HT1080 (cell line): ENCODE measurements around the gene BPIFB2. TPM values are rescaled to one million over a fixed set of nuclear protein-coding genes. Genes with fewer than 3 reads are reported as not detected.
A peak's percentile ranks its signal among the peaks of the same experiment; 100 is the strongest.

Experiments used
- DNase-seq: peaks from one replicate; pipeline ENCODE4 v3.0.0-alpha.2; 2015; ENCODE audit warnings: low read depth
- total RNA-seq: library from RNA; depleted of rRNA; stranded (reverse); fragments of >200 nt; shearing (Covaris generic); gene quantifications from 2 replicates; pipeline ENCODE4 v1.2.3, GENCODE V29; 2014

BPIFB2 gene
- total RNA-seq, 1 experiment from 2014 or later: not detected

DNA sequence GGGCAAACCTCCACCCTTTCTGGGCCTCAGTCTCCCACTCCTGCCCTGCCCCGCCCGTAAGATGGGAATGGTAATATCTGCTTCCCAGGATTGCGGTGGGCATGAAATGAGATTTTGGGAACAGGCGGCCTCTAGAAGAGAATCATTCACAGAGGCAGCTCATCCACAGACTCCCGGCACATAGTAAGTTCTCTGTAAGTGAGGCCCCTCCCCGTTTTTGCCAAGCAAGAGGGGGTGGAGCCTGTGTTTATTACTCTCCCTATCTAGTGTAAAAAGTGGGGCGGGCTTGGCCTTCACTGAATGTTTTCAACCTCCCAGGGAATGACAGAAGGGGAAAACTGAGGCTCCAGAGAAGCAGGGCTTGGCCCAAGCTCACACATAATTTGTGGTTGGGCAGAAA is 23.3 kb upstream of the BPIFB2 start:
- DNase-seq: no peak

DNA sequence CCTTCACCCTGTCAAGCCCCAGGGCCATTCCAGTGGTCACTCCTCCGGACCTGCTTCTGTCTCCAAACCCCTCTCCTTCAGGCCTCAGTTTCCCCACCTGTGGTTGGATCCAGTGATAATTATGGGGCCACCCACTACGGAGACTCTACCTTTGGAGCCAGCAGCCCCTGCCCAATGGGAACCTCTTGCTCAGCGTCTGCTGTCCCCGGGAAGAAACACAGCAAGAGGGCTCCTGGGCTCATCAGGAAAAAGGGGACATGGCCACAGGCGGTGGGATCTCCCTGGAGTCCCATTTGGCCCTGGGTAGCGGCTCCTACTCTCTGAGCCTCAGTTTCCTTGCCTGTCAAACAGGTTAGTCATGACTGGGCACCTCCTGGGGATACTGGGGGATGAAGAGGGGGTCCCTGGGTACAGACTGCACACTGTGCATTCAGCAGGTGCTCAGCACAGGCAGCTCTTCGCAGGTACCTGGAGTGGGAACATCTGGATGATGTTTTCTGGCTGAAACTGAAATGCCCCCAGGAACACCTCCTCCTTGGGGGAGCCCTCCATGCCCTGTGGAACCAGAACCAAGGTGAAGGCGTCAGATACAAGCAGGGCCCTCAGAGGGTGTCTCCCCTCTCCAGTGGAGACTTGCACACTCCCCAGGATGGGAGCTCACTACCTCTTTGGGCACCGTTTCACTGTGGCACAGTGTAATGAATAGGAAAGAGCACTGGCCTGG is 22.7 kb upstream of the BPIFB2 start:
- no peak for DNase-seq

DNA sequence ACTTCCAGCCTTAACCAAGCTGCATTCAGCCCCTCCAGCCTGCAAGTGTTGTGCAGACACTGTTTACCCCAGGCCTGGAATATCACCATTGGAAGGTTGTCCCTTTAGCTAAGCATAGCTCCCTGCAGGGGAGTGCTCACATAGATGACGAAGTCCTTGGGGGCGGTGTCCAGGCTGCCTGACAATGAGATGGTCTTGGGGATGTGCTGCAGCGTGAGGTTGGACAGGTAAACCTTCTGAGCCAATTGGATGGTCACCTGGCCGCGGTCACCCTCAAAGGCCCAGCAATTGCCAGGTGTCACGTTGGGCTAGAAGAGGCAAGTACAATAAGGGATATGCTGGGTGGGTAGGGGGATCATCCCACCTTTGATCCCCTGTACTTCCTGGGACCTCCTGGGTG is 21.9 kb upstream of the BPIFB2 start:
- no peak for DNase-seq

DNA sequence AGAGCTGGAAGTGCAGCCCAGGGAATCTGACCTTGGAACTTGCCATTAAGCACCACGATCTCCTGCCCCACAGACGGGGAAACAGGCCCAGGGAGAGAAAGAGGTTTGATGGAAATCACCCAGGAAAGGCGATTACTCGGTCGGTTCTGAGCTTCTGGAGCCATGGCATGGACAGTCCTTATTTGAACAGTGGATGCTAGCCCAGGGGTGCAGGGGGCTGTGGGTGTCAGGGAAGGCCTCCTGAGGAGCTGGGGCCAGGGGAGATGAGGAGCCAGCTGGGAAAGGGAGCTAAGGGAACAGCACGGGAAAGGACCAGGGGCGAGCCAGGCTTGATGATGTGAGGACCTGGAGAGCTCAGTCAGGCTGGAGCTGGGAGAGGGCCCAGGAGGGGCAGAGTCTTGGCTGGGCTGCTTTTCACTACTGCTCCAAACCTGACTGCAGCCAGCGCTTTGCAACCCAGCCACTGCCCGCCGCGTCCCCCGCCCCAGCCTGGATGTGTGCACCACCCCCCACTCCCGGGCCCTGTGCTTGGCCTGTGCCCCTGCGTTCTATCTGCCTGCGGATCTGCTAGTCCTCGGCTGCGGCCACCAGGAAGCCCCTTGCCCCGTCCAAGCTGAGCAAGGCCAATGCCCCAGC is 21.1 kb upstream of the BPIFB2 start:
- DNase-seq: no peak

DNA sequence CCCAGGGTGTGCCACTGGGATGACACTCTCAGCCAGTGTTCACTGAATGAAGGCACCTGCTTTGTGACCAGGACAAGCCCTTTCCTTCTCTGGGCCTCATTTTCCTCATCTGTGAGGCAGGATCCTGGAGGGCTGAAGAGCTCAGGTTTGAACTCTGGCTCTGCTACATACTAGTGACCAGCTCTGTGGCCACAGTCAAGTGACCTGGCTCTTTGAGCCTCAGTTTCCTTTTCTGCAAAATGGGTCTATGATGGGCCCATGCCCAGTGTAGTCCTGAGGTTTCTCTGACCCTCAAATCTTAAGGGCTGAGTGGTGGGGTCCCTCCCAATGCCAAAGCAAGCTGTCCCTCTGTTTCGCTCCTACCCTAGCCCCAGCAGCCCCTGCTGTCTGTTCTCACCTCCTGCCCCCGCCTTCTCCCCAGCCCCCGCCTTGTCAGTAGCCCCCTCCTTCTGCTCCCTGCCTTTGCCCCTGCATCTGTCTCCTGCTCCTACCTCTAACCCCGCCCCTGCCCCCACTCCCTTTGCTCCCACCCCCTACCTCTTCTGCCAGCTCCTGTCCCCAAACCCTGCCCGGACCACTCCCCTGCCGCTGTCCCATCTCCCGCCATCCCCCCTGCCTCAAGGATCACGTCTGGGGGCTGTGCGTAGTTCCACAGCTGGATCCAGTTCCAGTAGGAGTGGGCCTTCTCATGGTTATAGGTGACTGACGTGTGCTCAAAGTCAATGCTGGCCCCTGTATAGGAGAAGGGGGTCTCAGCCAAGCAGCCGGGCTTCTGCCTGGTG is 20.3 kb upstream of the BPIFB2 start:
- DNase-seq: no peak

DNA sequence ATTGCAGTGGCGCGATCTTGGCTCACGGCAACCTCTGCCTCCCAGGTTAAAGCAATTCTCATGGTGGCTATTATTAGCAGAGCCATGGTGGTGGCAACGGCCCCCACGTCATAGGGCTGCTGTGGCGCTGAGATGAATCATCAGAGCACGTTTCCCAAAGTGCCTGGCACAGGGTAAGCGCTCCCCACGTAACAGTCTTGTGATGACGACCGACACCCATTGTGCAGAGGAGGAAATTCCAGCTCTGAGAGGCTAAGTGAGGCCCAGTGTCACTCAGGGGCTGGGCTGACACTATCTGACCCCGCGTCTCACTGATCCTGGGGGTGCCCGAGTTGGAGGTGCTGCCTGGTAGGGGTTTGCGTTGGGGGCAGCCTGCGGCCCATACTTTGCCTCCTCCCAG is 19.5 kb upstream of the BPIFB2 start:
- DNase-seq: peak; percentile 13

DNA sequence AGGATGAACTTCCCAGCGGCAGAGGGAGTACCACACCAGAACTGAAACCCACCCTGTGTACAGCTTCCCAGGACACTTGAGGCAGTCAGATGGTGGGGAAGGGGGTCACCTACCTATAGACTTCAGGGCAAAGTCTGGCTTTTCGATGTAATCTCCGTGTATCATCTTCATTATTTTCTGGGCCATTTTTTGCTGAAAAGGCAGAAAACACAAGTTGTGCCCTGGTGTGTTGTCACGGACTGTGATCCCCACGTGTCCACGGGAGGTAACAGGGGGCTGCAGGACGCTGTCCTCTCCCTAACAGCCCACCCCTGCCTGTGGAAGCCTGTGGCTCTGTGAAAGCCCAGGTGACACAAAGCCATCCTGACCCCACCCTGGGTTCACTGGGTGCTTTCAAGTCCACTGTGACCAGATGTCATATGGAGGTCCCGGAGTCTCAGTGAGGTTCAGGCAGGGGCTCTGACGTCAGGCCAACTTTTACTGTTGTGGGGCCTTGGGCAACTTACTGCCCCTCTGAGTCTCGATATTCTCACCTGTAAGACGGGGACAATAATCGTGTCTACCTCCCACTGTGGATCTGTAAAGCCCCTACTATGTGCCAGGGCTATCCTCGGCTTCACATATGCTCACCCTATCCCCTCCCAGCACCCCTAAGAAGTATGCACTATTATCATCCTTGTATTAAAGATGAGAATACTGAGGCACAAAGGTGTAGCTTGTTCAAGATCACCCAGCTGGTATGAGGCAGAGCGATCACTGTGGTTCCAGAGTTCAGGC is 17.8 kb upstream of the BPIFB2 start:
- DNase-seq: no peak

DNA sequence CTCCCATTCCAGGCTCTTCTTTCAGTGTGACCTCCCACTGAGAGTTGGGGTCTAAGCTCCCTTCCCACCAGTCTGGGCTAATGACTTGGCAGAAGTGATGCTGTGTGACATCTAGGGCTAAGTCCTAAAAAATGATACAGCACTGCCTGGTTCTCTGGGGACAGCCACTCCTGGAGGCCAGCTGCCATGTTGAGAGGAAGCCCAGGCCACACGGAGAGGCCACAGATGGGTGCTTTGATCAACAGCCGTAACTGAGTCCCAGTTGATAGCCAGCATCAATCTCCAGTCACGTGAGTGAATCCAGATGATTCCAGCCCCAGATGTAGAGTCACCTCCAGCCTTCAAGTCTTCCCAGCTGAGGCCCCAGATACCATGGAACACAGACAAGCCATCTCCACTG is 17.1 kb upstream of the BPIFB2 start:
- no peak for DNase-seq

DNA sequence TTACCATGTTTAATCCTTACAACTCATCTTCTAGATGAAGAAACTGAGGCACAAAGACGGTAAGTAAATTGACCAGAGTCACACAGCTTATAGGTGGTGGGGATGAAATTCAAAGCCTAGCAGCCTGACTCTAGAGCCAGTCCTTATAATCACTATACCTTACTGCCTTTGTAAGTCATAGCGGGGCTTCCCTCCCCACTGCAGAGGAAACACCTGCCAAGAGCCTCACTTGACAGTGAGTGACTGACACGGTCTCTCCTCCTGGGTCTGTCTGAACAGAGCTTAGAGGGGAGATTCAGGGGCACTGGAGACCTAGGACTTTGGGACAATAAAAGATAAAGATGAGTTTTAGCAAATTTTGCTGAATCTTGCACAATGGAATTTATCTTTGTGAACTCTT is 16.1 kb upstream of the BPIFB2 start:
- no peak for DNase-seq

DNA sequence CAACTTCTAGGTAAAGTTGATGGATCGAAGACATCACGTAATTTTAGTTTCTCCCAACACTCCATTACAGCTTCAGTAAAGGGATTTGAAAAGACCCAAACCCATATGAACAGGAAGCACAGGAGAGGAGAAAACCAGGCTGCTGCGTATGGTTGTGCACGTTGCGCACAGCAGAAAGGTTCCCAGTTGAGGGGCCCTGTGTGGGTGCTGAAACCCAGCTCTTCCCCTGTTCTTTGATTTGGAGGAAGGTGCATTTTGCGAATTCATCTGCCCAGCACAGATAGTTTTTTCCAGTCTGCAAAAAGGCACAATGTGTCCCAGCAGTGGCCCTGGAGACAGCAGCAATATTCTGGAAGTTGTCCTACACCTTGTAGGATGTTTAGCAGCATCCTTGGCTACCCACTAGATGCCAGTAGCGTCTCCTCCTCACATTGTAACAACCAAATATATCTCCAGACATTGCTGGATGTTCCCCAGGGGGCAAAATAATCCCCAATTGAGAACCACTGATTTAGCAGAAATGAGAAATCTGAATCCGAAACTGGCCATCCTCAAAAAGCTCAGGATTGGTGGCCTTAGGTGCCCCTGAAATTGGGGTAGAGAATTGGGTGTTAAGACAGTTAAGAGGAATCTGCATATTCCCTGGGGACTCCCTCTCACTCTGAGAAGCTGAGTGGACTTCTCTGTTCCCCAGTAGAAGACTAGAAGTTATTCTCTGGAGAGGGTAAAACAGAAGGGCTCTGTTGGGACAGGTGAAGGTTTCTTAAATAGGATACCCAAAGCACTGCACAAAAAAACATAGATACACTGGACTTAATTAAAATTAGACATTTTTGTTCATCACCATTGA is 15.5 kb upstream of the BPIFB2 start:
- no peak for DNase-seq

DNA sequence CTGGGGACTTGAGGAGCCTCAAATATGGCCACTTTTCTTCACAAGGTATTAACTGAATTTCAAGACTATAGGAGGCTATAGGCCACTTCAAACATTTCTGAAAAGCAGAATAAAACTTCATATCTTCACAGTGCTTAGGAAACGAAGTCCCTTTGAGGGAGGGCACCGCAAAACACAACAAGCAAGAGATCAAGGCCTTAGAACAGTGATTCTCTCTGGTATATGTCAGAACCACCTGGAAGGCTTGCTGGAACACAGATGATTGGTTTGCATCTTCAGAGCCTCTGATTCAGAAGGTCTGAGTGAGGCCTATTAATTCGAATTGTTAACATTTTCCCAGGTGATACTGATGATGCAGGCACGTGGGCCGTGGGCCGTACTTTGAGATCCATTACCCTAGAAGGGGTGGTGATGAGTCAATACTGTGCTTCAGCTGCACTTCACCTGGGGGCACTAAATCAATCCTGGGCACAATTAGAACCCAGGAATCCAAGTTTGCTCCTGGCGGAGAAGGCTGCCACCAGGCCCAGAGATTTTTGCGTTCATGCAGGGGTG is 13.9 kb upstream of the BPIFB2 start:
- no peak for DNase-seq

DNA sequence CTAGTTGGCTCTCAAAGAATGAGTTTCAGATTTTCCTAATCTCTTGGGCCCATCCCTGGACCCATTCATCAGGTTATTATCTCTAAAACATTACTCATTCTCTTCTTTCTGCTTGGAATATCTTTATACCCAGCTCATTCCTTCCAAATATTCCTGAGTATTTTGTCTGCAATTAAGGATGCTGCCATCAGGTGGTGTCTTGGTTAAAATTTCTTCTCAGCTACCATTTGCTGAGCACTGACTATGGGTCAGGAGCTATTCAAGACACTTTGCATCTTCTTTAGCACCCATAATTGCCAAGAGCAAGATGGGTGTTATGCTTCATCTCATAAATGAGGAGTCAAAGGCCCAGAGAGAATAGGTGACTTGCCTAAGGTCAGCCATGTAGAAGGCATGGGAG is 11.7 kb upstream of the BPIFB2 start:
- no peak for DNase-seq

DNA sequence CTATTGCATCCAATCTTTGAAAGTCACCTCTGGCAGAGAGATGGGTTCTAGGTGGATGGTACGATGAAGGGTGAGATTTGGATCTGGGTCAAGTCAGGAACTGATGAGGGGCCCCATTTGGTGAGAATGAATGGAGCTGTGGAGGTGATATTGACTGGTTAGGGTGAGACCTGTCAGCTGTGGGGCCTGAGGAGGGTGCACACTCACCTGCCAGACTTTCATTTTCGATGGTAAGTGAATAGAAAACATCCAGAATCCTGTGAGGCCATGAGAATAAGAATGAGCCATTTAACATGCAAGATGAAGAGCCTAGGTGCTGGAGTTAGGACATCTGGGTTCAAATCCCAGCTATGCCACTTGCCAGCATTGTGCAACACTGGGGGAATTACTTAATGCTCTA is 10.1 kb upstream of the BPIFB2 start:
- no peak for DNase-seq

DNA sequence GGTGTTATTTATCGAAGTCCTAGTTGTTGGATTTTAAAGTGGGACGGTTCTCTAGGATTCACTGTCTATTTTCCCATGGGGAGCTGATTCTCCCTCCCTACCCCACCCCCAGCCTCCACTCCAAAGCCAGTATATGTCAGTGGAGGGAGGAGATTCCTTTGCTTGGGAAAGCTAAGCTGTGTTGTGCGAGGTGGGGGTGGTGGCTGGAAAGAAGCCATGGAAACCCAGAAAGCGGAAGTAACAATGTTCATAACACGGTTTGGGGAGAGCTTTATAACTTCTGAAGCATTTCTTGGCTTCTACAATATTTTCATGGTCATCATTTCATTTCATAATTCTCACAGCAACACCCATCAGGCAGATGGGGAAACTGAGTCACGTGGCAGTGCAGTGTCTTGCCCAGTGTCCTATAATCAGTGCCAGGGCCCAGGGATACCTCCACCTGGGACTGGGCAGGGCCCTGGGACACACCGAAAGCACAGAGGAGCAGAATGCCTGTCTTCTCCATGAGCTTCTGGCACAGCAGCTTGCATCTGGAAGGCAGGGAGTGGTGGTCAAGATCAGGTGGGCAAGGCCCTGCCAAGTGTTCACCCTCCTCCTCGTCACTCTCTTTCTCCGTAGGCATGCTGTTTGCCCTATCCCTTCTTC is 7.8 kb upstream of the BPIFB2 start:
- DNase-seq: no peak

DNA sequence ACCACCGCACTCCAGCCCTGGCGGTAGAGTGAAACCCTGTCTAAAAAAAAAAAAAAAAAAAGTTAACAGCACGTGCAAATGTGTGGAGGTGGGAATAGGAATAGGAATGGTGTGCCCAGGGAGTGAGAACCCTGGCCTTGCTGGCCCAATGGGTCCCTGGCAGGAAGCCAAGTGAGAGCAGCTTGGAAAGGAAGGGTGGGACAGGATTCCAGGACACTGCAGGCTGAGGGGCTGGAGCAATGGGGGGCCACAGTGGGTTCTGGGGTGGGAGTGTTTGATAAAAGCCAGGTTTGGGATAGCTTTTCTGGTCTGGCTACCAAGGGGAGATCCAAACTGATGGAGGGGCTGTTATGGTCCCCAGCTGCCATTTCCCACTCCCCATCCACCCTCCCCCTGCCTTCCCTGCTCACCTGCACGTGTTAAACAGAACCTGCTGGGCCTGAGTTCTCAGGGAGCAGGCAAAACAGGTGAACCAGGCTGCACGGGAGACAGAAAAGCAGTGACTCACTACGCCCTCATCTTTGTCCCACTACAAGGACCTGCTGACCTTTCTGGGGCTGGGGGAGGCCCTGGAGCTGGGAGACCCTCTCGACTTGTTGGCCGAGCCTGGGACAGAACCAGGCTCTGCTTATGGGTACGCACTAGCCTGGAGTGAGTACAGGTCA is 6.6 kb upstream of the BPIFB2 start:
- DNase-seq: no peak

DNA sequence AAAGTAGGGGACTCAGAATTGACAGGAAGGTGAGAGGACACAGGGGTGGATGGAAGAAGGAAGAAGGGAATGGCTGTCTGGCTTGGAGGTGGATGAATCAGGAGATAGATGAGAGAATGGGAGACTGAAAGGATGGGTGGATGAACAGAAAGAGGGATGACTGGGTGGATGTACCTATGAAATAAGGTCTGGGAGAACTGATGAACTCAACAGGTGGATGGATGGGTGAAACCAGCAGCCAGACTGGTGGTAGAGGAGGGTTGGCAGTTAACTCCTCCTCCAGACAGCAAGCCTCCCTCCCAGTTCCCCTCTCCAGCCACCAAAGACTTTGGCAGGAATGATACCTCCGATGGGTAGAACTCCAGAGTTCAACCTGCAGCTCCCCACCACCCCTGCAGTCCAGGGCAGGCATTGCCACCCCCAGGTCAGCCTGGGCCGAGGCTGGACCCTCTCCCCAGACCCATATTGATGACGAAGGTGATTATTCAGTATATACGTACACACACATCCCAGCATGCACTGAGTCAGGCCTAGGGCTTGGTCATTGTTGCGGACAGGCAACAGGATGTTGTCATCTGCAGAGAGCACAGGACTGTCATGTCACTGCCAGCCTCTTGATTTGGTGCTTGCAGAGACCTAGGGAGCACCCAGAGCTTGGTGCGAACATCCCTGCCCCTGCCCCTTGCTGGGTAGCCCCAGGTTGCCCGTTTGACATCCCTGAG is 5.3 kb upstream of the BPIFB2 start:
- no peak for DNase-seq

DNA sequence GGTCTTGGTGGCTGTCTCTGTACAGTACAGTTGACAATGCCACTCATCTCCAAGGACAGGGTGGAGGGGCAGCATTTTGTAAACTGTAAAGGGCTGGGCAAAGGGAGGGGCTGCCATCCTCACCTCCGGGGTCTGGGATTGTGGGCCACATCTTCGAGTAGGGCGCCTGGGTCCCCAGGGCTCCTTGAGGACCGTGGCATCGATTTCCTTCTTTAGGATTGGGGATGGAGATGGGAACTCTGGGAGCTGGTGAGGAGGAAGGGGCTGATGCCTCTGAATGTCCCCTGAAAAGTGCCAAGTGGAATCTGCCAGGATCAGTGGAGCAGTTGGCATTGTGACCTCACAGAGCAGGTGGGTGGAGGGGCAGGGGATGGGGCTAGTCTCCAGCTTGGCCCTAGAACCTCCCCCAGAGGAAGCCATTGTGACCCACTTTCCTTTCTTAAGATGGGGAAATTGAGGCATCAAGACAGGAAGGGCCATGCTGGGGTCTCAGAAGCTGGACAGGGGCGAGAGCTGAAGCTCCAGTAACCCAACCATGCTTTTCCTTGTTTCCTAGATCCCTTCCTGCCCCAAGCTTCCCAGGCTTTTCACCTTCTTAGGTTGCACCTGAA is 3.3 kb upstream of the BPIFB2 start, which contains the start of gene SUN5:
Gene SUN5, minus strand, starts transcription at position 293 of the 611 bp plus-strand sequence. Its CDS starts 93 bp downstream, at position 200.
- no peak for DNase-seq

DNA sequence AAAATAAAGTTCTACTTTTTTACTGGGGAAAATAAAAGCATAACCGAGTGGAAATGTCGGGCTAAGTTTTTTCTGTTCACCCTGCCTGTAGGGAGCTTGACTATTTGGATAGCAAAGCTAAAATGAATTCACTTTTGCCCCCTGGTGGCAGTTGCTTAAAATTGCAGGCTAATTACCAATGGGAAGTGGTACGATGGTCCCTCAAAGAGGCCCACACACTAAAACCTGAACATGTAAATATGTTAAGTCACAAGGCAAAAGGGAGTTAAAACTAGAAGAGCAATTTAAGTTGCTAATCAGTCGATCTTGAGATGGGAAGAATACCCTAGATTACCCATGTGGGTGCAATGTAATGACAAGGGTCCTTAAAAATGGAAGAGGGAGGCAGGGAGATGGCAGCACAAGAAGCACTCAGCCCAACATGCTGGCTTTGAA is 2.4 kb upstream of the BPIFB2 start:
- peak; percentile 11 for DNase-seq
